Colonic mucosa (tissue), 4 donors: ENCODE data around the gene MAP2K3. TPM values are rescaled to one million over a fixed set of nuclear protein-coding genes. Genes with fewer than 3 reads are reported as not detected.

Experiments used
- DNase-seq: peaks from one replicate; pipeline ENCODE4 v3.0.0-alpha.2; 2020
- H3K27ac ChIP-seq: fragments of 200-600 bp; one replicate; pipeline ENCODE4 v1.8.0; 2021
- H3K27me3 ChIP-seq: fragments of 200-600 bp; one replicate; pipeline ENCODE4 v1.8.0; 2021
- H3K36me3 ChIP-seq: fragments of 200-600 bp; one replicate; pipeline ENCODE4 v1.8.0; 2021
- H3K4me1 ChIP-seq: fragments of 200-600 bp; one replicate; pipeline ENCODE4 v1.8.0; 2021; ENCODE audit warnings: mild to moderate bottlenecking
- H3K4me3 ChIP-seq: fragments of 200-600 bp; one replicate; pipeline ENCODE4 v1.8.0; 2021
- H3K9ac ChIP-seq, 2 donors: one replicate each; pipeline ENCODE4 v1.7.0; 2013; ENCODE audit warnings: control low read depth in 2 of 2, low read depth in 2 of 2, low read length in 2 of 2
- H3K9me3 ChIP-seq: fragments of 200-600 bp; one replicate; pipeline ENCODE4 v1.8.0; 2021
- intact Hi-C: fragments of 100-400 bp; cut with DNase I; formaldehyde crosslinking; loops from one replicate; pipeline ENCODE4 v1.14.1; 2022
- total RNA-seq, 2 donors: library from RNA; stranded (reverse); fragmentation: NEBNext Ultra II Directional in 1 of 2; extraction: Animal tissue kit (Norgen Biotek cat#: 25700) in 1 of 2; gene quantifications; one replicate each; pipeline ENCODE4 v1.2.1, GENCODE V29; 2021
- TF ChIP-seq, protein P1 (sequence below): fragments of 200-600 bp; IDR thresholded peaks from one replicate; pipeline ENCODE4 v1.8.0; 2022; ENCODE audit warnings: antibody characterized with exemption, mild to moderate bottlenecking
- donor health status: healthy.
- donor health status: DM: no; HTN: no; CAD: no.
- donor health status: DM: no; HTN: no; CAD: no.

The MAP2K3 gene
- total RNA-seq, 2 donors from 2014 or later, result 64.5 to 67.1 TPM

GRCh38 chr17:21272250-21272649, 12.3 kb upstream of the MAP2K3 start:
- TF ChIP-seq, protein P1, sequence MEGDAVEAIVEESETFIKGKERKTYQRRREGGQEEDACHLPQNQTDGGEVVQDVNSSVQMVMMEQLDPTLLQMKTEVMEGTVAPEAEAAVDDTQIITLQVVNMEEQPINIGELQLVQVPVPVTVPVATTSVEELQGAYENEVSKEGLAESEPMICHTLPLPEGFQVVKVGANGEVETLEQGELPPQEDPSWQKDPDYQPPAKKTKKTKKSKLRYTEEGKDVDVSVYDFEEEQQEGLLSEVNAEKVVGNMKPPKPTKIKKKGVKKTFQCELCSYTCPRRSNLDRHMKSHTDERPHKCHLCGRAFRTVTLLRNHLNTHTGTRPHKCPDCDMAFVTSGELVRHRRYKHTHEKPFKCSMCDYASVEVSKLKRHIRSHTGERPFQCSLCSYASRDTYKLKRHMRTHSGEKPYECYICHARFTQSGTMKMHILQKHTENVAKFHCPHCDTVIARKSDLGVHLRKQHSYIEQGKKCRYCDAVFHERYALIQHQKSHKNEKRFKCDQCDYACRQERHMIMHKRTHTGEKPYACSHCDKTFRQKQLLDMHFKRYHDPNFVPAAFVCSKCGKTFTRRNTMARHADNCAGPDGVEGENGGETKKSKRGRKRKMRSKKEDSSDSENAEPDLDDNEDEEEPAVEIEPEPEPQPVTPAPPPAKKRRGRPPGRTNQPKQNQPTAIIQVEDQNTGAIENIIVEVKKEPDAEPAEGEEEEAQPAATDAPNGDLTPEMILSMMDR, result no peak
- Histone ChIP-seq H3K27me3 (no peaks in the 10 kb centered on the region), H3K4me1 (no peaks in the 10 kb centered on the region), H3K9ac (no peak overlapping the region), H3K36me3 (no peaks in the 10 kb centered on the region), H3K4me3 (no peak overlapping the region), H3K9me3 (no peaks in the 10 kb centered on the region), H3K27ac (no peak overlapping the region)
- intact Hi-C loops, result loop anchor here (5.0 kb wide), 1 partner anchor 150 kb away; no protein-coding TSS in a partner anchor
- DNase-seq, result no peak

- Histone ChIP-seq H3K27ac (no peak overlapping the region), H3K27me3 (no peaks in the 10 kb centered on the region), H3K4me1 (no peaks in the 10 kb centered on the region), H3K4me3 (no peak overlapping the region), H3K9ac (no peak overlapping the region), H3K9me3 (no peaks in the 10 kb centered on the region), H3K36me3 (no peaks in the 10 kb centered on the region)
- intact Hi-C loops, result loop anchor here (5.0 kb wide), 1 partner anchor 151 kb away; no protein-coding TSS in a partner anchor
- TF ChIP-seq, protein P1, result no peak
- peak; percentile 61 for DNase-seq
These were observed 11.4 kb upstream of the MAP2K3 start for GRCh38 chr17:21272881-21273792.

- Histone ChIP-seq H3K9ac (peak overlapping the region; percentile 75 to 83), H3K27ac (no peak overlapping the region), H3K27me3 (no peaks in the 10 kb centered on the region), H3K4me1 (peaks cover 5% of the 10 kb centered on the region), H3K4me3 (peak overlapping the region; percentile 71), H3K36me3 (no peaks in the 10 kb centered on the region), H3K9me3 (no peaks in the 10 kb centered on the region)
- DNase-seq, result no peak
- intact Hi-C loops, result loop anchor here (5.0 kb wide), 1 partner anchor 177 kb away; no protein-coding TSS in a partner anchor
- TF ChIP-seq, protein P1, result no peak
These were observed 9.4 kb upstream of the MAP2K3 start for GRCh38 chr17:21275047-21275578.

- Histone ChIP-seq H3K9ac (peak overlapping the region; percentile 75 to 83), H3K27me3 (no peaks in the 10 kb centered on the region), H3K27ac (no peak overlapping the region), H3K4me1 (peaks cover 5% of the 10 kb centered on the region), H3K36me3 (no peaks in the 10 kb centered on the region), H3K4me3 (peak overlapping the region; percentile 71), H3K9me3 (no peaks in the 10 kb centered on the region)
- intact Hi-C loops, result loop anchor here (5.0 kb wide), 1 partner anchor 177 kb away; no protein-coding TSS in a partner anchor
- DNase-seq, result peak; percentile 97
- TF ChIP-seq, protein P1, result no peak
These were observed 8.8 kb upstream of the MAP2K3 start for GRCh38 chr17:21275579-21276263.

- H3K9ac ChIP-seq, result peak overlapping the region; percentile 28 to 83
- peak overlapping the region; percentile 71 for H3K4me3 ChIP-seq
- H3K27ac ChIP-seq, result no peak overlapping the region
- H3K4me1 ChIP-seq, result peaks cover 5% of the 10 kb centered on the region
- H3K27me3 ChIP-seq, result no peaks in the 10 kb centered on the region
- intact Hi-C loops, result loop anchor here (5.0 kb wide), 1 partner anchor 176 kb away; no protein-coding TSS in a partner anchor
- TF ChIP-seq, protein P1, result no peak
- no peaks in the 10 kb centered on the region for H3K36me3 ChIP-seq
- no peak for DNase-seq
- no peaks in the 10 kb centered on the region for H3K9me3 ChIP-seq
These were observed 8.3 kb upstream of the MAP2K3 start for GRCh38 chr17:21276264-21276588.
